HG03095 (cell line): ENCODE measurements around the gene FBXO34.
"Not testable (repeated sequence)": the region's sequence is repeated elsewhere in the genome, so short reads cannot be mapped to it uniquely, and the experiment has no call there.

Experiments
- ATAC-seq: cut with Tn5 transposase; IDR thresholded peaks from one replicate; pipeline ENCODE4 v1.9.1; 2021; ENCODE audit warnings: moderate library complexity; ENCODE audit not compliant: unreplicated experiment

Gene FBXO34

GRCh38 chr14:55306938-55307589 lies 35.8 kb downstream of the FBXO34 start:
- ATAC-seq: no peak

GRCh38 chr14:55309154-55309553 lies 37.9 kb downstream of the FBXO34 start:
- no peak for ATAC-seq

GRCh38 chr14:55309761-55310365 lies 38.6 kb downstream of the FBXO34 start:
- ATAC-seq: no peak

- ATAC-seq: not testable (repeated sequence)
These were observed 41.3 kb downstream of the FBXO34 start for GRCh38 chr14:55312379-55313030.

- no peak for ATAC-seq
These were observed 42.3 kb downstream of the FBXO34 start for GRCh38 chr14:55313480-55313879.

- ATAC-seq: no peak
These were observed 43.2 kb downstream of the FBXO34 start for GRCh38 chr14:55314449-55314848.

- no peak for ATAC-seq
These were observed 45.3 kb downstream of the FBXO34 start for GRCh38 chr14:55316564-55316963.

- no peak for ATAC-seq
These were observed 46.5 kb downstream of the FBXO34 start for GRCh38 chr14:55317542-55318306.

GRCh38 chr14:55318694-55319093 lies 47.5 kb downstream of the FBXO34 start:
- no peak for ATAC-seq

GRCh38 chr14:55323910-55324309 lies 52.7 kb downstream of the FBXO34 start:
- no peak for ATAC-seq

- no peak for ATAC-seq
These were observed 53.6 kb downstream of the FBXO34 start for GRCh38 chr14:55324812-55325211.

- ATAC-seq: peak; percentile 72
These were observed 56.0 kb downstream of the FBXO34 start for GRCh38 chr14:55327179-55327578.

- no peak for ATAC-seq
These were observed 57.1 kb downstream of the FBXO34 start for GRCh38 chr14:55328317-55328716.

GRCh38 chr14:55329999-55330710 lies 58.9 kb downstream of the FBXO34 start:
- no peak for ATAC-seq

GRCh38 chr14:55332654-55333570 lies 61.7 kb downstream of the FBXO34 start:
- peak; percentile 49 for ATAC-seq

- ATAC-seq: peak; percentile 60
These were observed 62.7 kb downstream of the FBXO34 start for GRCh38 chr14:55333711-55334485.

- no peak for ATAC-seq
These were observed 64.9 kb downstream of the FBXO34 start for GRCh38 chr14:55336162-55336561.

- no peak for ATAC-seq
These were observed 65.5 kb downstream of the FBXO34 start for GRCh38 chr14:55336691-55337090.

GRCh38 chr14:55339770-55340169 lies 68.5 kb downstream of the FBXO34 start:
- ATAC-seq: peak; percentile 82
